Dedifferentiated amniotic fluid mesenchymal stem cell (primary cell): ENCODE measurements around the gene SORL1.

Experiments used
- DNase-seq: peaks from one replicate; pipeline ENCODE4 v3.0.0-alpha.2; 2016; ENCODE audit errors: extremely low spot score

SORL1 gene

DNA sequence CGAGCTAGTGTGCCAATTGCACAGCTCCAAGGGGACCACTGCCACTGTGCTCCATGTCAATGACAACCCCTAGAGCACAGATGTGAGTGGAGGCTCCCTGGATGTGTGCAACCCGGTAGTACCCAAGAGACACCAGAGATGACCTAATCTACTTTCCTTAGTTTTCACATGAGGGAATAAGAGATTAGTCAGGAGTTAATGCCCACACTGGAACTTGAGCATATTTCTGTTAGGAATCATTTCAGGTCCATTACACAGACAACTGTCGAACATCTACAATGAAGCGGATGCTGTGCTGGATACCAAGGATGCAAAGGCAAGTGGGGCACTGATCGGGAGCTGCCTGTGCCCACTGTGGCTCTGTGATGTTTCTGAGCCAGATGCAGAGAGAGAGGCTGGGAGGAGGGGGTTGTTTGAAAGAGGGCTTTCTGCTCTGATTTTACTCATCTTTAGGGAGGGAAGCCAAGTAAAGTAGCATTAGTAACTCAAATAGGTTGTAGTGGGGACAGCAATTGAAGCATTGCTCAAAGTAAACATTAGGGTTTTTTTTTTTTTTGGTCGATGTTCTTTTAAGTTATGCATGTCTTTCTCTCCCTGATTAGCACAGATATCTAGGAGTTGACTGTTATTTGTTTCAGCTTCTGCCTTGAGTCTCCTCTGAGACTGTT is 83.1 kb downstream of the SORL1 start:
- no peak for DNase-seq

GRCh38 chr11:121536126-121536525 is 84.0 kb downstream of the SORL1 start:
- DNase-seq, result no peak

GRCh38 chr11:121538054-121538453 is 85.9 kb downstream of the SORL1 start:
- no peak for DNase-seq

DNA sequence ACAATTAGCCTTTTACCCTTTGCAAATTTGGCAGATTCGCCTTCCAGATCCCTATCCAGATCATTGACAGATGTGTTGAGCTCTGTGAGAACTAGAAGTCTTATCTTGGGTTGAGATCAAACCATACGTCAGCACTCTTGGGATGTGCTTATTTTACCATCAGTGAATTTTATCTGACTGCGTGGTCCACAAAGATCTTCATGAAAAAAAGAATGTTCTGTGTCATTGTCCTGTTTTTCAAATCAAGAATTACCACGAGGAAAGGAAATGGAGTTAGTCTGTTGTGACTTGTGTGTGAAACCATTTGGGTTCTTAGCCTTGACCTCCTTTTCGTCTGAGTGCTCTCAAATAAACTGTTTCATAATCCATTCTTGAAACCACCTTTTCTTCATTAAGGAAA is 86.9 kb downstream of the SORL1 start:
- DNase-seq, result no peak

GRCh38 chr11:121540627-121541026 is 88.5 kb downstream of the SORL1 start:
- DNase-seq, result no peak

DNA sequence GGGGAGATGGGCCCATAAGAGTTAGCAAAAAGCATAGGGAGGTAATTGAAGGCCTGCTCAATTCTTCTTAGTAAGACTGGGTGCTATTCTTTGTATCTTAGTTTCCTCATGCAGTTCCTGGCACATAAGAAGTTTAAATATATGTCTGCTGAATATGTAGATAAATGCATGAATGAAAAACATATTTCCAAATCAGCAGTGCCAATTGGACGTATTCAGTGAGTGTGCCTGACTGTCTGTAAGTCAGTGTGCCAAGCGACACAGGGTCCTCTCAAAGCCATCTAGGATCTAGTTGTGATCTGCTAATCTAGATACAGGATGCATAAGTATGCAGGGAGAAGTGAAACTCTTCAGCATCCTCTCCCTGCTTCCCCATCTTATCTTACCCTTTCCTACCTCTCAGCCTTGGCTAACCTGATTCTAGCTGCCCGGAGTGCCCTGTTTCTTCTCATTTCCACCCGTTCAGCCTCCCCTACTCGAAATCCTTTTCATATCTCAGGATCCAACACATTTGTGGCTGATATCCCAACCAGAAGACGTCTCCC is 91.8 kb downstream of the SORL1 start:
- DNase-seq, result no peak

DNA sequence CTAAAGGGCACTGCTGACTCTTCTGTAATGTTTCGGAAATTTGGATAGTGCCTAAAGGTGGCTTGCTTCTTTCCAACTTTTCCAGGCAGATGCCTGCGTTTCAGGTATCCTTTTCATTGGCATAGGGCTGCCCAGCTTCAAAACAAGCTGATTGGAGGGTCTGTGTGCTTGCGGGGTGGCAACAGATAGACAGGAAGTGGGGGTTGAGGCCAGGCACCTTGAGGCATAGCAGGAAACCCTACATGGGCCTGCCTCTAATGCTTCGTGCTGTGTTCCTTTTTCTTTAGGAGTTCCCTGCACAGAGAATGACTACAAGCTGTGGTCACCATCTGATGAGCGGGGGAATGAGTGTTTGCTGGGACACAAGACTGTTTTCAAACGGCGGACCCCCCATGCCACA is 92.8 kb downstream of the SORL1 start:
- no peak for DNase-seq

- no peak for DNase-seq
These were observed 95.5 kb downstream of the SORL1 start for GRCh38 chr11:121547574-121547973.

- no peak for DNase-seq
These were observed 98.3 kb downstream of the SORL1 start for GRCh38 chr11:121550247-121551030.

DNA sequence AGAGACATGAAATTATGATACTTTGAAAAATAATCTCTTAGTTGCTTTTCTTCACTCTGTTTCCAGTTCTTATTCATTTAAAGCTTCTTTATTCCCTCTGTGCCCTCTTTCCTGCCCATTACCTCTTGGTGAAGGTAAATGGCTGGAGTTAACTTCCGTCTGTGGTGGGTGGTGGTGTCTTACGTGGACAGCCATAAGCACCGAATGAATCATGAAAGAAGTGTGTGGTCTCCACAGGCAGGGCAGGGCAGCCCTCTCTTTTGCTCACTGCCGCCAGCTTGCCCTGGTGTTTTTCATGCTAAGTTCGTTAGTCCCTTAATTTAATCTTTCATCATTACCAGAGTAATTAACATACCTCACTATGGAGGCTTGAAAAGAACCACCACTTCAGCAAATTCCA is 99.3 kb downstream of the SORL1 start:
- DNase-seq, result no peak

DNA sequence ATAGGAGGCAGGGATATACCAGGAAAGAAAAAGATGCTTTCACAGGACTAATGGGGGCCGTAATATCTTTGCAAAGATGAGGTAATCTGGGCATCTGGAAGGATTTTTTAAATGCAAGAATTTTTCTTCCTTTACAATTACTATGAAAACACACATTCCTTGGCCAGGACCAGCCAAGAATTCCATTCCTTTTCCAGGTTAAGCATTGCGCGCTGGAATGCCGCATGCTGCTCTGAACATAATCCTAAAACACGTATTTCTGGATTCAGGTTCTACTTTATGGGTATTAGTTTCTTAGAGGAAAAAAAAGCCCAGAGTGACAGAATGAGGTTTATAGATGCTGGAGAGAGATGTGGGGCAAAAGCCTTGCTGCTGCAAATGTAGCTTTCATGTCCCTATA is 100.0 kb downstream of the SORL1 start:
- no peak for DNase-seq

- DNase-seq, result no peak
These were observed 100.5 kb downstream of the SORL1 start for GRCh38 chr11:121552644-121553043.

GRCh38 chr11:121553389-121553788 is 101.3 kb downstream of the SORL1 start:
- no peak for DNase-seq

GRCh38 chr11:121553806-121554205 is 101.7 kb downstream of the SORL1 start:
- no peak for DNase-seq

DNA sequence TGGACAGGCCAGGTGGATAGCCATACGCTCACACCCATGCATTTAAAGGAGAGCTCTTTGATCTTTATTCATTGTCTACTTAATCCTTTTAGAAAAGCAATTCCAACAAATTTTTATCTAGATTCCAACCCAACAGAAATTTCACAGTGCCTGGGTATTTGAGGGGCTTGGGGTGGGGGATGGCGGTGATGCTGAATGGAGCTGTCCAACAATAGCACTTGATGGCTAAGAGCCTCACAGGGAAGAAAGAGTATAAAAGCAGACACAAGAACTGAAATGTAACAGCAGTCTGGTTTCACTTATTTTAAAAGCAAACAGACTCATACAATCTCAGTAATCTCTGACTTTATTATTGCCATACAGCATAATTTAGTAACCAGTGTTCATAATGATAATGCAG is 102.4 kb downstream of the SORL1 start:
- DNase-seq, result no peak

DNA sequence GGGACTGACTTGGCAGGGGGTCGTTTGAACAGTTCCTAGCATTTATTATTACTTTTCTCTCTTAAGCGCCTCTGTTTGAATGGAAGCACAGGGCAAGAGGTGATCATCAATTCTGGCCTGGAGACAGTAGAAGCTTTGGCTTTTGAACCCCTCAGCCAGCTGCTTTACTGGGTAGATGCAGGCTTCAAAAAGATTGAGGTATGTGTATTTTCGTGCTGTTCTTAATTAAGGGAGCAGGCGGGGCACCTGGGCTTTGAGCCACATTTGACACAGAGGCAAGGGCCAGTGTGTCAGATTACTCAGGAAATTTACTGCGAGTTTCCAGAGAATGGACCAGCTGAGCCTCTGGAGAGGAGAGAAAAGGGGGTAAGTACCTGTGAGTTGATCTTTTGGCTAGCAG is 103.0 kb downstream of the SORL1 start:
- DNase-seq, result no peak

DNA sequence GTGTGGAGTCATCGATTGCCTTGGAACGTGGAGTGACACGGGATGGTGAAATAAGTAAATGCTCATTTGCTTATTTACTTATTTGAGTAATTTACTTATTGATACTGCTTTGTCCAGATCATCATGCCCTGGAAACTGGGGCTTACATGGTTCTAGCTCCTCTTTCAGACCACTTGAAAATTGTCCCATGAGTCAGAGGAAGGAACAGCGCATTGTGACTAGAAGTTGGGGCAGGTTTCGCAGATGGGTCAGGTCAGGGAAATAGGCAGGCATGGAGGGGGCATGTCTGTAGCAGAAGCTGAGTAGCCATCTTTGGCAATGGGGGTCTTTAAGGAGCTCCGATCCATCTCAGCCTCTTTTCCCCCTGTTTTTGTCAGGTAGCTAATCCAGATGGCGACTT is 104.8 kb downstream of the SORL1 start:
- DNase-seq, result no peak

GRCh38 chr11:121557348-121557747 is 105.2 kb downstream of the SORL1 start:
- DNase-seq, result no peak

DNA sequence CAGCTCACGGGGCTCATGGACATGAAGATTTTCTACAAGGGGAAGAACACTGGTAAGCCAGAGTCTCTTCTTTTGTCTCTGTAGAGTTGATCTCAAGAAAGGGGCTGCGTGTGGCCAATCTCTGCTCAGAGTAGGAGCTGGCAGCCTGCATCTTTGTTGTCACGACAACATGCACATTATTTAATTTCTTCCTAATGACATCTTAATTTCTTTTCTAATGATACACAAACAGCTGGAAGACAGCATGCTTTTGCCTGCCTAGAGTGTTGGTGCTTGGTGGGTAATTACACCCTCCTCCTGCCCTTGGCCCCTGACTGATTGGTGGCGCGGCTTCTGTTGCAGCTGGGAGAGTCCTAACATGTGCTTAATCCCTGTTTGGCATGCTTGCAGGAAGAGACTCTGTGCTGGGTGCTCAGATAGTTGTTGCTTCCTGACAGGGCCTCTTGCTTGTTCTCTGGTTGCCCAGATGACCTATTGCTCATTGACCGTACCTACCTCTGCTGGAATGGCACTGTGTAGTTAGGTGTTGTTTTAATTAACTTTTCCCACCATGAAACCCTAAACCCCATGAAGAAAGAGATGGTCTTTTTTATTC is 107.6 kb downstream of the SORL1 start:
- no peak for DNase-seq

GRCh38 chr11:121560236-121560635 is 108.1 kb downstream of the SORL1 start:
- DNase-seq, result no peak

DNA sequence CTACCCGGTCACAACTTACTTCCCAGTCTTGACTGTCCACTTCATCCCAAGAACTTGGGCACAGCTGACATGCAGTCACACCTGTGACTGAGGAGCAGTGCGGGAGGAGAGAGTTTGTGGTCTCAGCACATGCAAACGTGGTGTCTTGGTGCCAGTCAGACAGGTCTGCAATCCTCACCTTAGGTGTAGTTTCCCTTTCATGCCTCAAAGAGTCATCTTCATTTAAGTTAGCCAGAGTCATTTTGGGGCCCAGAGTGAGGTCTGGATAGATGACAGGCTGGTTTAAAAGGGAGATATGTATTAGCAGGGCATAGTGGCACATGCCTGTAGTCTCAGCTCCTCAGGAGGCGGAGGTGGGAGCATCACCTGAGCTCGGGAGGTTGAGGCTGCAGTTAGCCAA is 109.1 kb downstream of the SORL1 start:
- no peak for DNase-seq

DNA sequence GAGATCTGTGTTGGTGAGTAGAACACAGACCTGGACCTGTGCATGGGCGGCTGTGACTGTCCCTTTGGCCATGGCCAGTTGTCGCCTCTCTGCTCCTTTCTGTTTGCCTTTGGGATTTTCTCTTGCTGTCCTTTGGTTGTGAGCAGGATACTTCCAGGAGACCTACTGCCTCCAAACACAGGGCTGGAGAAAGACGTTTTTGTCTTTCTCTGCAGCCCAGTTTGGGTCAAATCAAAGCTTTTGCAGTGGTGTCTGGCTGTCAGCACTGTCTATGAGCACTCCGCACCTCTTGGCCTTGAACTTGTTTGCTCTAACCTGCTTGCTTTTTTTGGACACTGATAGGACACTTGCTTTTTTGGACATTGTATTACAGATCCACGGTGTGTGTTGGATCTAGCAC is 109.6 kb downstream of the SORL1 start:
- DNase-seq, result no peak

- DNase-seq, result no peak
These were observed 110.9 kb downstream of the SORL1 start for GRCh38 chr11:121563003-121563402.
